Astrocyte (in vitro differentiated cells and primary cell): ENCODE results near the gene TMEM39A.

Source experiments
- EZH2 ChIP-seq: IDR thresholded peaks from 2 replicates; pipeline ENCODE4 v1.6.1; 2012; ENCODE audit warnings: mild to moderate bottlenecking, low read length, inconsistent platforms; ENCODE audit not compliant: insufficient read depth
- TF ChIP-seq, protein P1 (sequence below): IDR thresholded peaks from 2 replicates; pipeline ENCODE4 v1.5.1; 2011; ENCODE audit warnings: low read depth, mild to moderate bottlenecking, inconsistent platforms, low read length, moderate library complexity; ENCODE audit not compliant: insufficient read depth

DNA sequence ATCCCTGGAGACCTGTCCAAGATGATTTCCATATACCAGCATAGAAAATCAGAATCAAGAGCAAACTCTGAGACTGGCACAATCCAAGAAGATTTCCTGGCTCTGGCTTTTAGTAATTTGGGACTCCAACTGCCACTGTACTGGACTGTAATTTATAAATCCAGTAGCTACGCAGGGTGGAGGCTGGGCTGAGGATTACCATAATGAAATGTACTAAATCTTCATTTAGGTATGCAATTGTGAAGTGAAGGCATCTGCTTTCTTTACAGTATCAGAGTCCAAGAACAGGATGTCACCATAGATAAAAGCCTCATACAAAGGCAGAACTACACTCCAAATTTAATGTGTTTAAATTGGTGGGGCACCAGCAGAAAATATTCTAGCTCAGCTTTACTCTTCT, 46.5 kb downstream of the TMEM39A start:
- TF ChIP-seq, protein P1, sequence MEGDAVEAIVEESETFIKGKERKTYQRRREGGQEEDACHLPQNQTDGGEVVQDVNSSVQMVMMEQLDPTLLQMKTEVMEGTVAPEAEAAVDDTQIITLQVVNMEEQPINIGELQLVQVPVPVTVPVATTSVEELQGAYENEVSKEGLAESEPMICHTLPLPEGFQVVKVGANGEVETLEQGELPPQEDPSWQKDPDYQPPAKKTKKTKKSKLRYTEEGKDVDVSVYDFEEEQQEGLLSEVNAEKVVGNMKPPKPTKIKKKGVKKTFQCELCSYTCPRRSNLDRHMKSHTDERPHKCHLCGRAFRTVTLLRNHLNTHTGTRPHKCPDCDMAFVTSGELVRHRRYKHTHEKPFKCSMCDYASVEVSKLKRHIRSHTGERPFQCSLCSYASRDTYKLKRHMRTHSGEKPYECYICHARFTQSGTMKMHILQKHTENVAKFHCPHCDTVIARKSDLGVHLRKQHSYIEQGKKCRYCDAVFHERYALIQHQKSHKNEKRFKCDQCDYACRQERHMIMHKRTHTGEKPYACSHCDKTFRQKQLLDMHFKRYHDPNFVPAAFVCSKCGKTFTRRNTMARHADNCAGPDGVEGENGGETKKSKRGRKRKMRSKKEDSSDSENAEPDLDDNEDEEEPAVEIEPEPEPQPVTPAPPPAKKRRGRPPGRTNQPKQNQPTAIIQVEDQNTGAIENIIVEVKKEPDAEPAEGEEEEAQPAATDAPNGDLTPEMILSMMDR = no peak
- TF ChIP-seq EZH2 = no peak
